Measurements from ENCODE around the gene IDH1. TPM values are rescaled to one million over a fixed set of nuclear protein-coding genes. Genes with fewer than 3 reads are reported as not detected.

The IDH1 gene
- total RNA-seq, 2 donors from 2014 or later = 28.7 to 50.6 TPM

DNA sequence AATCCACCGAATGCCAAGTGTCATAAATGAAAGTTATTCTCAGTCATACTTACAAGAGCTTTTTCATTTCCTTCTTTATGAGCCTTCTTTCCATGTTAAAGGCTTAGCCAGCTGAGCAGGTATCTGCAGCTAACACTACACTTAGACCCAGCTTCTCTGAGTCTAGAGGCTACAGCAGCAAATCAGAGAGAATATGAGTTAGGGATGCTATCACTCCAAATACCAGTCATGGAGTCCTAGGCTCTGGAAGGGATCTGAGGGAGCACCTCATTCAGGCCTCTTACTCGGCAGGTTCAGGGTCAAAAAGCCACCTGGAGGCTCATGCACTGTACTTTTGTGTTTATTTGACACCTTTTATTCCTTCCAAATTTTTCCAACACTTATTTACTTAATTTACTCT is 68.0 kb downstream of the IDH1 start:
- H3K27ac ChIP-seq = no peak overlapping the region
- H3K4me1 ChIP-seq = no peaks in the 10 kb centered on the region
- H3K9me3 ChIP-seq = no peaks in the 10 kb centered on the region
- intact Hi-C loops (cut with DNase I) = no loop called here
- no peak for DNase-seq
- no peak for ATAC-seq
- 68 to 85% methylated on average over 2 of the region's 2 CpGs for WGBS, 2 donors
- no peaks in the 10 kb centered on the region for H3K27me3 ChIP-seq
- no peaks in the 10 kb centered on the region for H3K36me3 ChIP-seq (replicated peaks in 1 of 2; ENCODE audit: insufficient read depth in 1 of 2, low read depth in 2 of 2)
- TF ChIP-seq POLR2A (IDR thresholded peaks at IDR 0.05) (no peak), CTCF (IDR thresholded peaks at IDR 0.05) (no peak)
- H3K4me3 ChIP-seq = no peak overlapping the region

- Histone ChIP-seq H3K4me1 (no peaks in the 10 kb centered on the region), H3K27me3 (no peaks in the 10 kb centered on the region), H3K4me3 (no peak overlapping the region), H3K9me3 (no peaks in the 10 kb centered on the region), H3K27ac (no peak overlapping the region), H3K36me3 (replicated peaks in 1 of 2; ENCODE audit: insufficient read depth in 1 of 2, low read depth in 2 of 2) (no peaks in the 10 kb centered on the region)
- WGBS, 2 donors = 47 to 68% methylated on average over 5 of the region's 5 CpGs
- DNase-seq = no peak
- ATAC-seq = no peak
- intact Hi-C loops (cut with DNase I) = no loop called here
- no peak for TF ChIP-seq POLR2A (IDR thresholded peaks at IDR 0.05)
- TF ChIP-seq CTCF (IDR thresholded peaks at IDR 0.05) = no peak
Measured at GRCh38 chr2:208186465-208186864, 68.4 kb downstream of the IDH1 start.

Other genes starting within 250 kb of the IDH1 start
- 10 to 100 TPM; 14.0 to 15.2 TPM for gene PLEKHM3, start 229.5 kb downstream of the IDH1 start, total RNA-seq
- gene CRYGD, start 130.5 kb downstream of the IDH1 start, total RNA-seq = not detected
- gene CRYGC, start 125.2 kb downstream of the IDH1 start, total RNA-seq = not detected
- gene CRYGB, start 108.9 kb downstream of the IDH1 start, total RNA-seq = not detected
- gene CRYGA, start 91.5 kb downstream of the IDH1 start, total RNA-seq = not detected
- gene C2orf80, start 65.0 kb downstream of the IDH1 start, total RNA-seq = not detected
- 10 to 100 TPM; 23.9 to 27.7 TPM for gene PIKFYVE, start 11.2 kb upstream of the IDH1 start, total RNA-seq
- gene PTH2R, start 151.7 kb upstream of the IDH1 start, total RNA-seq = under 1 TPM in 1 of 2 donors, not detected in 1; 0.78 TPM

All from body of pancreas (tissue), 4 donors.